Fibroblast of pulmonary artery (primary cell): ENCODE results near the gene KCTD16.

Experiments
- DNase-seq: peaks from one replicate; pipeline ENCODE4 v3.0.0-alpha.2; 2010; ENCODE audit warnings: low read depth
- H3K4me3 ChIP-seq: replicated peaks from 2 replicates; pipeline ENCODE4 v1.5.1; 2011; ENCODE audit warnings: low read depth, mild to moderate bottlenecking, control low read depth, low read length, moderate library complexity
- TF ChIP-seq, protein P1 (sequence below): IDR thresholded peaks from 2 replicates; pipeline ENCODE4 v1.5.1; 2011; ENCODE audit warnings: mild to moderate bottlenecking, control low read depth, low read length, inconsistent platforms; ENCODE audit errors: missing control alignments

Gene KCTD16

DNA sequence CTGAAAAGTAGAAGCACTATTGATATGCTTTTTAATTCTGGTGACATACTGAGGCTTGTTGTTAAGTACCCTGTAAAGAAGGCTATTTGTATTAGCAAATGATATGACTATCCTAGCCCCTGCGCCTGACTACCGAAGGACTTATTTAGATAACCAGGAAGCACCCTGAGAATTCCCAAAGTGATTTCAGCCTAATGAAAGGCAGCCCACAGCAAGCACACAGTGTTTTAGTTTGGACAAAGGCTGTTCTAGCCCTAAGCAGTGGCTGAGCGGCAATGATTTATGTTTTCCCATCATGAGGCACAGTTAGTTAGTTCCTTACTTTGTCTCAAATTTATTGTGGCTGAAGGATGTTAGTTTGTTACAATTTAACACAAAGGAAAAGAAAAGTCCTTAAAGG lies 235.3 kb downstream of the KCTD16 start:
- TF ChIP-seq, protein P1, sequence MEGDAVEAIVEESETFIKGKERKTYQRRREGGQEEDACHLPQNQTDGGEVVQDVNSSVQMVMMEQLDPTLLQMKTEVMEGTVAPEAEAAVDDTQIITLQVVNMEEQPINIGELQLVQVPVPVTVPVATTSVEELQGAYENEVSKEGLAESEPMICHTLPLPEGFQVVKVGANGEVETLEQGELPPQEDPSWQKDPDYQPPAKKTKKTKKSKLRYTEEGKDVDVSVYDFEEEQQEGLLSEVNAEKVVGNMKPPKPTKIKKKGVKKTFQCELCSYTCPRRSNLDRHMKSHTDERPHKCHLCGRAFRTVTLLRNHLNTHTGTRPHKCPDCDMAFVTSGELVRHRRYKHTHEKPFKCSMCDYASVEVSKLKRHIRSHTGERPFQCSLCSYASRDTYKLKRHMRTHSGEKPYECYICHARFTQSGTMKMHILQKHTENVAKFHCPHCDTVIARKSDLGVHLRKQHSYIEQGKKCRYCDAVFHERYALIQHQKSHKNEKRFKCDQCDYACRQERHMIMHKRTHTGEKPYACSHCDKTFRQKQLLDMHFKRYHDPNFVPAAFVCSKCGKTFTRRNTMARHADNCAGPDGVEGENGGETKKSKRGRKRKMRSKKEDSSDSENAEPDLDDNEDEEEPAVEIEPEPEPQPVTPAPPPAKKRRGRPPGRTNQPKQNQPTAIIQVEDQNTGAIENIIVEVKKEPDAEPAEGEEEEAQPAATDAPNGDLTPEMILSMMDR = no peak

DNA sequence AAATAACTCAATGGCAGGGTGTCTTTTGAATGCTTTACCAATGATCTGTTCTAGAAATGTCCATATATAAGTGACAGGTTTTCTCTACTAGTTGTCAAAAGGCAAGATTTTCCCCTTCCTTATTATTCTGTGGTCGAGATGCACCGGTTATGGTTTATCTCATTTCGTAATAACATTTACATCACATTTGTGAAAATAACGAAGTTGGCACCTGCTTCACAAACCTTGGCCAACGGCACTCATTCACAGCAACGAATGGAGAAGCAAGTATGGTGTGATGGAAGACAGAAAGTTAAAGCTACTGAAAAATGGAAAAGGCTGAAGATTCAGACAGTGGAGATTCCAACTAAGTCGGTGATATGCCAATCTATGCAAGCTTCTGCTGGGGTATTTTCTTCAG lies 235.8 kb downstream of the KCTD16 start:
- DNase-seq = no peak
- no peak overlapping the region for H3K4me3 ChIP-seq
- TF ChIP-seq, protein P1 = no peak

More for the DNA sequence above, 235.3 kb downstream of the KCTD16 start:
- H3K4me3 ChIP-seq = no peak overlapping the region
- DNase-seq = no peak

DNA sequence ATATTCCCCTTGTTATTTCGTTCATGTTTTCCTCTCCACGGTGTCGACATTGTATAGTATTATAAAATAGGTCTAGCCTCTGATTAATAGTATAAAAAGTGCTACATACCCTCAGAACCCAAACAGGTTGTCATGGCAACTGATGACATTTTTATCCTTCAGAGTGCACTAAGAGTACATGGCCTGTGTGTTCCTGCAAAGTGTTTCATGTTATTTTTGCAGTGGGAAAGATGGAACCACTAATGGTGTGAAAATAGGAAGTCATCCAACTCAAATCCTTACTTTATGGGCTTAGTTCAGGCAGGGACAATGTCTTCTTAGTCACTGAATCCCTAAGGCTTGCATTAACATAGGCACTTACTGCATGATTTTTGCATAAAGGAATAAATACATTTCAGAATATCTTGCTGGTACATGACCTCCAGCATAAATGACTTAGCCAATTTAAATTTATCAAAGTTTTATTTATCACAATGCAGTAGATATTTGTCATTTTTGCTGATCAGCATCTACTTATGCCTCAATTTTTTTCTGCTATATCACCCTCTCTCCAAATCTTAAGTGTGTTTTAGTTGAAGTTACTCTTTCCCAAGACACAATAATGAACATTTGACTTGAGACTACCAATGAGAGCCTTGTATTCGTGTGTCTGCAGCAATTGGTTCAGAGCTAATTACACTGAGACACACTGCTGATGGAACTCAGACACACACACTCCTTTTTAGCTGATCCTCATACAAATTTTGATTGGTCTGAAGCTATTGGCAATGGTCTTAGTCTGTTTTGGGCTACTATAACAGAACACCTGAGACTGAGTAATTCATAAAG lies 243.7 kb downstream of the KCTD16 start:
- TF ChIP-seq, protein P1 = no peak
- no peak for DNase-seq
- no peak overlapping the region for H3K4me3 ChIP-seq

DNA sequence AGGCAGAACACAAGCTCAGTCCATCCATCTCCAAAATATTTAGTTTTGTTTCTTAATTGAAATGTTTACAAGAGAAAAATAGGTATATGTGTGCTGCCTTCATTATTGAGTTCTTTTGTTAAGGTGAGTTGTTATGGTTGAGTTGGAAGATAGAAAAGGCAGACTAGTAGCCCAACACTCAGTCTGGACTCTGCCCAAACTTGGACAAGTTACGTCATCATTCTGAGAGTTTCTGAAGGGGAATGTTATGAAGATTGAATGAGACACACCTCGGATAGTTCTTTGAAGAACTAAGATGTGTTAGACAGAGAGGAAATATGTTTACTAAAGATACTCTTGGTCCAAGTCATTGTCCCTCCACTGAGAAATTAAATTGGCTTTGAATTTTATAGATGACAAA lies 245.5 kb downstream of the KCTD16 start:
- TF ChIP-seq, protein P1 = no peak
- DNase-seq = no peak
- no peak overlapping the region for H3K4me3 ChIP-seq

DNA sequence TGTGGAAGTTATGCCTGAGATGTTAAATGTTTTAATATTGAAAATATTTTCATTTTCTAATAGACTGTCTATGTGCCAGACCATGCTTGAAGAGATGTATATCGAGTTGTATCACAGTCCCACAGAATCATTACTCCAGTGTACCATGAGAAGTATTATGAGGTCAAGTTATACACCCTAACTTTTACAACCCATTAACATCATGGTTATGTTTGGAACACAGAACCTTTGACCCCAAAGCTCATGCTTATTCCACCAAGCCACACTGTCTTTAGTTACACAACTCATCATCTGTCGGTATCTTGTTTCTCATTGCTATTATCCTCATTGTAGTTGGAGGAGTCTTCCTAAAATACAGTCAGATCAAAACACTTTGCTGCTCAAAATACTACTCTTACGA lies 248.0 kb downstream of the KCTD16 start:
- DNase-seq = no peak
- TF ChIP-seq, protein P1 = no peak
- H3K4me3 ChIP-seq = no peak overlapping the region

DNA sequence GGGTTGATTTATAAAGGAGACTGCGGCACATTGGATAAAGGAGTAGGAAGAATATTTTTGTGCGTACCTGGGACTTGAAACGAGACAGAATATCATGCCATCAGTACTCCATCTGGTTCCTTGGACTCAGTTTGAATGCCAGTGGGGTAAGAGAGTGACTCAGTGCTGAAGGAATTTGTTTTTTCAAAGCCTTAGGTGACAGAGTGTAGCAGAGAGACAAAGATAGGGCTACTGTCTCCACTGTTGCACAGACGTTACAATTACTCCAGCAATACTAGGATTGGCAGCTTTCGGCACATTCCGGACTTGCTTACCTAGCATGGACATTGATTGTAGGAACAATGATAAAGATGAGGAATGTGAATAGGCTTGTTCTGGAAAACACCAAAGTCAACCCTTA lies 250.7 kb downstream of the KCTD16 start:
- H3K4me3 ChIP-seq = no peak overlapping the region
- peak; percentile 1 for DNase-seq
- TF ChIP-seq, protein P1 = no peak
